Hindlimb muscle (tissue), 1 donor: ENCODE data around the gene RGL3. TPM values are rescaled to one million over a fixed set of nuclear protein-coding genes. Genes with fewer than 3 reads are reported as not detected.
"Not testable (repeated sequence)": the region's sequence is repeated elsewhere in the genome, so short reads cannot be mapped to it uniquely, and the experiment has no call there.

Experiments
- DNase-seq: peaks from one replicate; pipeline ENCODE4 v3.0.0-alpha.2; 2013
- polyA plus RNA-seq: library from polyadenylated mRNA; unstranded; fragments of 120-200 nt; gene quantifications from one replicate; pipeline ENCODE4 v1.2.1, GENCODE V29; 2013; ENCODE audit not compliant: insufficient read length

The RGL3 gene
- polyA plus RNA-seq, 1 donor = 0.15 TPM

GRCh38 chr19:11450570-11451326 lies 31.6 kb upstream of the RGL3 start:
- no peak for DNase-seq

GRCh38 chr19:11448923-11449554 lies 29.9 kb upstream of the RGL3 start:
- no peak for DNase-seq

- no peak for DNase-seq
These were observed 29.3 kb upstream of the RGL3 start for GRCh38 chr19:11448410-11448809.

- no peak for DNase-seq
These were observed 28.5 kb upstream of the RGL3 start for GRCh38 chr19:11447347-11448262.

GRCh38 chr19:11446652-11447301 lies 27.7 kb upstream of the RGL3 start:
- DNase-seq = no peak

- no peak for DNase-seq
These were observed 27.1 kb upstream of the RGL3 start for GRCh38 chr19:11446271-11446651.

- no peak for DNase-seq
These were observed 26.0 kb upstream of the RGL3 start for GRCh38 chr19:11445141-11445540.

- no peak for DNase-seq
These were observed 24.9 kb upstream of the RGL3 start for GRCh38 chr19:11444059-11444458.

- DNase-seq = no peak
These were observed 18.8 kb upstream of the RGL3 start for GRCh38 chr19:11437955-11438354.

GRCh38 chr19:11435833-11436313 lies 16.8 kb upstream of the RGL3 start:
- no peak for DNase-seq

- DNase-seq = peak; percentile 99
These were observed 16.1 kb upstream of the RGL3 start, which contains the start of the genes ODAD3 and PRKCSH for GRCh38 chr19:11435057-11435832. Gene ODAD3, minus strand, starts transcription at chr19:11435121. Its CDS starts 105 bp downstream, at chr19:11435016. Gene PRKCSH, plus strand, starts transcription at chr19:11435635. Its CDS starts 483 bp downstream, at chr19:11436118.

- no peak for DNase-seq
These were observed 15.6 kb upstream of the RGL3 start for GRCh38 chr19:11434703-11435056.

- not testable (repeated sequence) for DNase-seq
These were observed 14.4 kb upstream of the RGL3 start for GRCh38 chr19:11433526-11433925.

- no peak for DNase-seq
These were observed 7.5 kb upstream of the RGL3 start for GRCh38 chr19:11426656-11427055.

- DNase-seq = no peak
These were observed 6.8 kb upstream of the RGL3 start for GRCh38 chr19:11425719-11426457.

- DNase-seq = no peak
These were observed 4.7 kb upstream of the RGL3 start for GRCh38 chr19:11423791-11424181.

GRCh38 chr19:11423164-11423790 lies 4.2 kb upstream of the RGL3 start:
- no peak for DNase-seq

GRCh38 chr19:11422163-11423065 lies 3.3 kb upstream of the RGL3 start:
- DNase-seq = no peak
